DOHH2 (cell line): ENCODE data around the gene PDE4B.

Source experiments
- H3F3A ChIP-seq: fragments of 200-600 bp; sonication (generic), shearing (Covaris generic); 2 replicates; pipeline ENCODE4 v1.6.0; 2016; ENCODE audit warnings: antibody characterized with exemption, mild to moderate bottlenecking; ENCODE audit not compliant: control insufficient read depth, insufficient read depth
- H3K27ac ChIP-seq: fragments of 200-600 bp; sonication (generic); 2 replicates; pipeline ENCODE4 v1.5.1; 2014; ENCODE audit warnings: low read depth, mild to moderate bottlenecking, low read length, moderate library complexity
- H3K27me3 ChIP-seq: fragments of 200-600 bp; sonication (generic); 2 replicates; pipeline ENCODE4 v1.6.1; 2014; ENCODE audit warnings: mild to moderate bottlenecking, low read length, mixed read lengths; ENCODE audit not compliant: control insufficient read depth
- H3K36me3 ChIP-seq: fragments of 200-600 bp; sonication (generic); 2 replicates; pipeline ENCODE4 v1.6.1; 2014; ENCODE audit warnings: mild to moderate bottlenecking, low read length, moderate library complexity, mixed read lengths; ENCODE audit not compliant: control insufficient read depth
- H3K4me1 ChIP-seq: fragments of 200-600 bp; sonication (generic); 2 replicates; pipeline ENCODE4 v1.6.1; 2014; ENCODE audit warnings: mild to moderate bottlenecking, low read length, mixed read lengths; ENCODE audit not compliant: control insufficient read depth
- H3K4me2 ChIP-seq: fragments of 200-600 bp; sonication (generic); 2 replicates; pipeline ENCODE4 v1.6.0; 2014; ENCODE audit warnings: mild to moderate bottlenecking, low read length, moderate library complexity
- H3K4me3 ChIP-seq: fragments of 200-600 bp; sonication (generic); 2 replicates; pipeline ENCODE4 v1.5.1; 2014; ENCODE audit warnings: mild to moderate bottlenecking, low read length, mixed read lengths
- H3K79me2 ChIP-seq: fragments of 200-600 bp; sonication (generic); 2 replicates; pipeline ENCODE4 v1.6.1; 2014; ENCODE audit warnings: mild to moderate bottlenecking, low read length, mixed read lengths; ENCODE audit not compliant: control insufficient read depth
- H3K9me2 ChIP-seq: fragments of 200-600 bp; sonication (generic); replicated peaks from 2 replicates; pipeline ENCODE4 v1.6.1; 2014; ENCODE audit warnings: mild to moderate bottlenecking, low read length, mixed read lengths; ENCODE audit not compliant: control insufficient read depth
- H3K9me3 ChIP-seq: fragments of 200-600 bp; sonication (generic); 2 replicates; pipeline ENCODE4 v1.6.1; 2014; ENCODE audit warnings: antibody characterized with exemption, low read length, mixed read lengths; ENCODE audit not compliant: control insufficient read depth, insufficient read depth
- H4K20me1 ChIP-seq: fragments of 200-600 bp; sonication (generic); 2 replicates; pipeline ENCODE4 v1.6.0; 2014; ENCODE audit warnings: low read depth, mild to moderate bottlenecking, antibody characterized with exemption, low read length, moderate library complexity; ENCODE audit not compliant: control insufficient read depth, insufficient read depth
- CTCF ChIP-seq: fragments of 200-600 bp; sonication (generic); IDR thresholded peaks from one replicate; pipeline ENCODE4 v1.5.1; 2014; ENCODE audit warnings: antibody characterized with exemption, mild to moderate bottlenecking, low read depth, low read length; ENCODE audit not compliant: poor library complexity, severe bottlenecking
- EZH2phosphoT487 ChIP-seq: fragments of 200-600 bp; sonication (generic); IDR thresholded peaks from 2 replicates; pipeline ENCODE4 v1.6.1; 2017; ENCODE audit warnings: borderline replicate concordance, mild to moderate bottlenecking, antibody characterized with exemption, low read length, moderate library complexity, mixed read lengths

Gene PDE4B

GRCh38 chr1:66237042-66237441 lies 444.3 kb downstream of the PDE4B start:
- Histone ChIP-seq H3F3A (no peaks in the 10 kb centered on the region), H3K4me3 (no peak overlapping the region), H4K20me1 (no peaks in the 10 kb centered on the region), H3K4me2 (no peak overlapping the region), H3K36me3 (no peaks in the 10 kb centered on the region), H3K79me2 (no peaks in the 10 kb centered on the region), H3K27me3 (no peaks in the 10 kb centered on the region), H3K9me2 (no peaks in the 10 kb centered on the region), H3K27ac (no peak overlapping the region), H3K4me1 (peaks cover 27% of the 10 kb centered on the region), H3K9me3 (no peaks in the 10 kb centered on the region)
- no peak for TF ChIP-seq EZH2phosphoT487
- no peak for TF ChIP-seq CTCF

- Histone ChIP-seq H3K4me3 (no peak overlapping the region), H3K4me2 (no peak overlapping the region)
- no peak for TF ChIP-seq CTCF
- TF ChIP-seq EZH2phosphoT487 = no peak
Observed at GRCh38 chr1:66237722-66238479, 445.2 kb downstream of the PDE4B start.

DNA sequence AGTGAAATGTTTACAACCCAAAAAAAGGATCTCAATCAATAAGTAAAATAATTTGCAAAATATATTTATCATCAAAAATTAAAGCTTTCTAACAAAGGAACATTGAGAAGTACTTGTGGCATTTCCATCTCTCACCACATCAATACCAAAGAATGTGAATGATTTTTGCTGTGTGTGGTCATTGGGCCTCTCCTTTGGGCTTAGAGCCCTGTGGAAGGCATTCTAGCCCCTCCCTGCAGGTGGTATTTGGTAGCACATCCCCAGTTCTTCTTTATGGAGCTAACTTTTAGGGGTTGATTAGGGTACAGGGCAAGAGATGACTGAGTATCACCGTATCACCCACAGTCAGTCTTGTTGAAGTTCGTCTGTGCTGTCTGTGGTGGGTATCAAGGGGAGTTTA lies 447.1 kb downstream of the PDE4B start:
- no peak overlapping the region for H3K4me3 ChIP-seq
- H3K9me2 ChIP-seq = no peaks in the 10 kb centered on the region
- no peak overlapping the region for H3K4me2 ChIP-seq
- TF ChIP-seq EZH2phosphoT487 (no peak), CTCF (no peak)
- H3K79me2 ChIP-seq = no peaks in the 10 kb centered on the region
- H3K9me3 ChIP-seq = no peaks in the 10 kb centered on the region
- H3K27ac ChIP-seq = no peak overlapping the region
- H3K36me3 ChIP-seq = no peaks in the 10 kb centered on the region
- no peaks in the 10 kb centered on the region for H4K20me1 ChIP-seq
- no peaks in the 10 kb centered on the region for H3K27me3 ChIP-seq
- H3F3A ChIP-seq = no peaks in the 10 kb centered on the region
- peaks cover 35% of the 10 kb centered on the region for H3K4me1 ChIP-seq

More at GRCh38 chr1:66237722-66238479, 445.2 kb downstream of the PDE4B start:
- no peaks in the 10 kb centered on the region for H3K79me2 ChIP-seq
- no peaks in the 10 kb centered on the region for H3F3A ChIP-seq
- H3K9me2 ChIP-seq = no peaks in the 10 kb centered on the region
- H4K20me1 ChIP-seq = no peaks in the 10 kb centered on the region
- no peaks in the 10 kb centered on the region for H3K36me3 ChIP-seq
- H3K4me1 ChIP-seq = peaks cover 29% of the 10 kb centered on the region
- no peaks in the 10 kb centered on the region for H3K9me3 ChIP-seq
- H3K27ac ChIP-seq = no peak overlapping the region
- no peaks in the 10 kb centered on the region for H3K27me3 ChIP-seq
